ENCODE results near the gene MEGF6. TPM values are rescaled to one million over a fixed set of nuclear protein-coding genes. Genes with fewer than 3 reads are reported as not detected.
A peak's percentile ranks its signal among the peaks of the same experiment; 100 is the strongest.
"Not testable (repeated sequence)": the region's sequence is repeated elsewhere in the genome, so short reads cannot be mapped to it uniquely, and the experiment has no call there.

MEGF6 gene
- total RNA-seq, 1 donor = 102 TPM

DNA sequence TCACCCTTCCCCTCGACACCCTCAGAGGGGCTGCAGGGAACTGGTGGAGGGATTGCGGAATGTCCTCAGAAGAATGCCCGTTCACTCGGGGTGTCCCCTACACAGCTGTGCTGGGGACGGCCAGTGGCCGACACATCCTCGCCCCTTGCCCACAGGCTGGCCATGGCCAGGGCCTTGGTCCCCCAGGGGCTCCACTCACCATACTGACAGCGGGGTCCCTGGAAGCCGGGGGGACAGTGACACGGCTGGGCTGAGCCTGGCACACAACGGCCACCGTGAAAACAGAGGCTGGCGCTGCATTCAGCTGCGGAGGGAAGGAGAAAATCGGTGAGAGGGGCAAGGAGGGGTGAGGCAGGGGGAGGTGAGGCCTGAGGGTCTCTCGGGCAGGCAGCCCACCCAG lies 31.7 kb downstream of the MEGF6 start:
- DNase-seq (ENCODE audit: low read depth) = no peak
- TF ChIP-seq, protein P1, sequence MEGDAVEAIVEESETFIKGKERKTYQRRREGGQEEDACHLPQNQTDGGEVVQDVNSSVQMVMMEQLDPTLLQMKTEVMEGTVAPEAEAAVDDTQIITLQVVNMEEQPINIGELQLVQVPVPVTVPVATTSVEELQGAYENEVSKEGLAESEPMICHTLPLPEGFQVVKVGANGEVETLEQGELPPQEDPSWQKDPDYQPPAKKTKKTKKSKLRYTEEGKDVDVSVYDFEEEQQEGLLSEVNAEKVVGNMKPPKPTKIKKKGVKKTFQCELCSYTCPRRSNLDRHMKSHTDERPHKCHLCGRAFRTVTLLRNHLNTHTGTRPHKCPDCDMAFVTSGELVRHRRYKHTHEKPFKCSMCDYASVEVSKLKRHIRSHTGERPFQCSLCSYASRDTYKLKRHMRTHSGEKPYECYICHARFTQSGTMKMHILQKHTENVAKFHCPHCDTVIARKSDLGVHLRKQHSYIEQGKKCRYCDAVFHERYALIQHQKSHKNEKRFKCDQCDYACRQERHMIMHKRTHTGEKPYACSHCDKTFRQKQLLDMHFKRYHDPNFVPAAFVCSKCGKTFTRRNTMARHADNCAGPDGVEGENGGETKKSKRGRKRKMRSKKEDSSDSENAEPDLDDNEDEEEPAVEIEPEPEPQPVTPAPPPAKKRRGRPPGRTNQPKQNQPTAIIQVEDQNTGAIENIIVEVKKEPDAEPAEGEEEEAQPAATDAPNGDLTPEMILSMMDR (IDR thresholded peaks at IDR 0.05; ENCODE audit: insufficient read depth, low read length) = no peak
- no peak overlapping the region for H3K4me3 ChIP-seq (ENCODE audit: low read depth, low read length)

DNA sequence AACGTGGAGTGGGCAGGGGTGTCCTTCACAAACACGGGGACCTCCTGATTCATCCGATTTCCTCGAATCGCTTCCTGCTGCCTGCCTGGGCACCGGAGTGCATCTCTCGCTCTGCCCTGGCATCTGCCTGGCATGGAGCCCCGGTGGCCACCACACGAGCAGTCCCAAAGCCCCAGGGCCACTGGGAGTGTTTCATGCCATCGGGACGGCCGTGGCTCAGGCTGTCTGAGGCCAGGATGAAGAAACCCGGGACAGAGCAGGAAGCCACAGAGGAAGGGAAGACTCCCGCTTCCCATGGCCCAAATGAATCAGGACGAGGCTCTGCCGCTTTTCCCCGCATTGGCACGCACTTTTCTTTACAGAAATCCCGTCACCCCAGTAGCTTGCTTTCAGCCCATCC lies 32.4 kb downstream of the MEGF6 start:
- no peak overlapping the region for H3K4me3 ChIP-seq (ENCODE audit: low read depth, low read length)
- DNase-seq (ENCODE audit: low read depth) = no peak
- TF ChIP-seq, protein P1 (IDR thresholded peaks at IDR 0.05; ENCODE audit: insufficient read depth, low read length) = no peak

DNA sequence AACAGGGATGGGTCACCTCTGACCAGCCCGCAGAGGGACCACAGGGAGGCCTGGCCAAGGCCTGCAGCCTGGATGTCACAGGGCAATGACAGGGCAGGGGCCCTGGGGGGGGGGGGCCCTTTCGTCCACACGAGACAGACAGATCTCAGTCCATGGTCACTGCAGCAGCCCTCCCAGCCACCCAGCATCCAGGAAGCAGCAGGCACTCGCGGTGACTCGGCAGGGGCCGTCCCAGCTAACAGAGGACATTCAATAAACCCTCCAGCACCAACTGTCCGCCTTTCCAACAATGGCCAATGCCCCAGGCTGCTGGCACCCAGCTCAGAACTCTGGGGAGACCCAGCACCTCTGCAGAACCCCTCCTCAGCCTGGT lies 32.9 kb downstream of the MEGF6 start:
- no peak overlapping the region for H3K4me3 ChIP-seq (ENCODE audit: low read depth, low read length)
- TF ChIP-seq, protein P1 (IDR thresholded peaks at IDR 0.05; ENCODE audit: insufficient read depth, low read length) = no peak
- no peak for DNase-seq (ENCODE audit: low read depth)

DNA sequence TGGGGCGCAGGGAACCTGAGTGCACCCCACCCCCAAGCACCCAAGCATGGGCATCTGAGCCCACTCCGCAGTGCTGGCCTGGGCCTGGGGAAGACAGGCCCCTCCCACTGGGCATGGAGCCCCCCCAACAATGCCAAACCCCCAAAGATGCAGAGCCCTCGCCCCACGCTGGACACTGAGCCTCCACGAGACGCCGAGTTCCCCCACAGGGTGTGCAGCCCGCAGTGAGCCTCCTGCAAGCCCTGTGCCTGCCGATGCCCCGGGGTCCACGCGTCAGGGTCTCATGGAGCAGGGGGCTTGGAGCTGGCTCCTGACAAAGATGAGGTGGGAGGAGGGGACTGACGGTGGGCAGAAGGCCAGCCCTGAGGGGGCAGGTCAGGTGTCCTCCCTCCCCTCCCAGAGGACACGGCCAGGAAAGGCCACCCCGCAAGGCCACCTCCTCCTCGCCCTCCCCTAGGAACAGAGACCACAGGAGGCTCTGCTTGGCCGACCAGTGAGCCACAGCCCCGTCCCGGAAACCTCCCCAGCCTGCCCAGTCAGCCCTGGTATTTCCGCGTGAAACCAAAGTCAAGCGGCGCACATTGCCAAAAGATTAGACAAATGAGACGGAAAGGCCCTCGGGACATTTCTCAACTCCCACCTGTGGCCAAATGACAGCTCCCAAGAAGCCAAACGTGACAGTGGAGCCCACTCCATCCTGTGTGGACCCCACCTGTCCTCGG lies 33.4 kb downstream of the MEGF6 start:
- H3K4me3 ChIP-seq (ENCODE audit: low read depth, low read length) = no peak overlapping the region
- no peak for DNase-seq (ENCODE audit: low read depth)
- TF ChIP-seq, protein P1 (IDR thresholded peaks at IDR 0.05; ENCODE audit: insufficient read depth, low read length) = no peak

DNA sequence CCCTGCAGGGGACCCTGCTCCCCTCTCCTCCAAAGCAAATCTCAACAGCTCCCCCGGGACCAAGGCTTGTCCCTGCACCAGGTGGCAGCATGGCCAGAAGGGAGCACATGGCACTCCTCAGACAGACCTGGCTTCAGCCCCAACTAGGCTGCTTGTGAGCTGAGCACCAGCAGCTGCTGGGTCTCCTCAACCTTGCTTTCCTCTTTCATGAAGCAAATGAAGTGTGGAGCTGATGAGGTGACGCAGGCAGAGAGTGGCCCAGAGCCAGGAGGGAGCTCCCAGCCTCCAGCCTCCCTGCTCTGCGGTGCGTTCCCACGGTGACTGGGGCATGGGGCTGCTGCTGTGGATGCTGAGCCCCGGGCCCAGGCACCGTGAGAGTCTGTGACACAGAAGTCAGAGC lies 34.0 kb downstream of the MEGF6 start:
- TF ChIP-seq, protein P1 (IDR thresholded peaks at IDR 0.05; ENCODE audit: insufficient read depth, low read length) = no peak
- DNase-seq (ENCODE audit: low read depth) = peak; percentile 45
- no peak overlapping the region for H3K4me3 ChIP-seq (ENCODE audit: low read depth, low read length)

DNA sequence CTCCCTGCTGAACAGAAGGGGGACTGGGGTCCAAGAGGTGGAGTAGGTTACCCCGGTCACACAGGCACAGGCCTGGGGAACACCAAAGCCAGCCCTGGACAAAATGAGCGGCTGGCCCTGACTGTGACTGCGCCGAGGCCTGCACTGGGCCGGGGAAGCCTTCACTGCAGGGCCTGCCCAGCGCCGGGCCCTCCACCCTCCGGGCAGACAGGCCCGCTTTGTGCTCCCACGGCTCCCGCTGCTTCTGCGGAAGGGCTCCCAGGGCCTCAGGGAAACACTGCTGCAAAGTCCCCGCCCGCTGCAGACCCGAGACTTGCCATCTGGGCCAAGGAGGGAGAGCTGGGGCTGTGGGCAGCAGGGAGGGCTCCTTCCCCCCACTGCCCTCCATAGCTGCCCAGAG lies 35.3 kb downstream of the MEGF6 start:
- TF ChIP-seq, protein P1 (IDR thresholded peaks at IDR 0.05; ENCODE audit: insufficient read depth, low read length) = no peak
- no peak for DNase-seq (ENCODE audit: low read depth)
- no peak overlapping the region for H3K4me3 ChIP-seq (ENCODE audit: low read depth, low read length)

DNA sequence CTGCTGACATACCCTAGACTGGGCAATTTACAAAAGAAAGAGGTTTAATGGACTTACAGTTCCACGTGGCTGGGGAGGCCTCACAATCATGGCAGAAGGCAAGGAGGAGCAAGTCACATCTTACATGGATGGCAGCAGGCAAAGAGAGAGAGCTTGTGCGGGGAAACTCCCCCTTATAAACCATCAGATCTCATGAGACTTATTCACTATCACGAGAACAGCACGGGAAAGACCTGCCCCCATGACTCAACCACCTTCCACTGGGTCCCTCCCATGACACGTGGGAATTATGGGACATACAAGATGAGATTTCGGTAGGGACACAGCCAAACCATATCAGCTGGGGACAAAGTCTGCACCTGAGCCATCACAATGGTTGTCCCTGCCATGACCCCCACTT lies 35.8 kb downstream of the MEGF6 start:
- not testable (repeated sequence) for H3K4me3 ChIP-seq (ENCODE audit: low read depth, low read length); DNase-seq (ENCODE audit: low read depth)
